Measurements from ENCODE around the gene TBC1D14. TPM values are rescaled to one million over a fixed set of nuclear protein-coding genes. Genes with fewer than 3 reads are reported as not detected.

The TBC1D14 gene
- total and polyA plus RNA-seq, 2 of the 4 experiments (the other 2 are of a cell fraction) = 31.7 to 40.7 TPM

GRCh38 chr4:6957148-6957520, 47.5 kb downstream of the TBC1D14 start (continued):
- TF ChIP-seq, protein P1, sequence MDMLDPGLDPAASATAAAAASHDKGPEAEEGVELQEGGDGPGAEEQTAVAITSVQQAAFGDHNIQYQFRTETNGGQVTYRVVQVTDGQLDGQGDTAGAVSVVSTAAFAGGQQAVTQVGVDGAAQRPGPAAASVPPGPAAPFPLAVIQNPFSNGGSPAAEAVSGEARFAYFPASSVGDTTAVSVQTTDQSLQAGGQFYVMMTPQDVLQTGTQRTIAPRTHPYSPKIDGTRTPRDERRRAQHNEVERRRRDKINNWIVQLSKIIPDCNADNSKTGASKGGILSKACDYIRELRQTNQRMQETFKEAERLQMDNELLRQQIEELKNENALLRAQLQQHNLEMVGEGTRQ (IDR thresholded peaks at IDR 0.05; ENCODE audit: low read depth, low read length) = no peak
- TF ChIP-seq MAZ (IDR thresholded peaks at IDR 0.05; ENCODE audit: borderline replicate concordance, low read depth, low read length) (no peak), RCOR1 (IDR thresholded peaks at IDR 0.05; ENCODE audit: insufficient replicate concordance, low read length) (no peak)

GRCh38 chr4:6957994-6958393, 48.4 kb downstream of the TBC1D14 start:
- DNase-seq = no peak

More at GRCh38 chr4:6957994-6958393, 48.4 kb downstream of the TBC1D14 start:
- no peak overlapping the region for H3K9ac ChIP-seq (ENCODE audit: low read depth, low read length)
- intact Hi-C loops (cut with micrococcal nuclease) (no loop called here), dilution Hi-C loops (cut with HindIII; ENCODE audit: low sequenced_read_pairs, unreplicated experiment) (no loop called here), in situ Hi-C loops (cut with MboI; ENCODE audit: low sequenced_read_pairs) (no loop called here)
- no peak overlapping the region for H2BK120ac ChIP-seq (ENCODE audit: low read depth, low read length)
- H2BK15ac ChIP-seq (ENCODE audit: low read depth, low read length) = peak overlapping the region; percentile 34; the same call in 1 of the 3 replicates
- no peak overlapping the region for H4K91ac ChIP-seq (ENCODE audit: insufficient read depth, low read depth, low read length)
- H2AK9ac ChIP-seq (replicated peaks; ENCODE audit: low read depth, low read length, poor library complexity) = no peak overlapping the region
- H3K4me2 ChIP-seq (ENCODE audit: low read depth, low read length) = no peak overlapping the region
- H3K4me3 ChIP-seq (ENCODE audit: insufficient read depth, low read depth, low read length) = no peak overlapping the region
- TF ChIP-seq FOS (IDR thresholded peaks at IDR 0.05; ENCODE audit: low read depth, low read length) = no peak
- no peak for TF ChIP-seq BHLHE40 (IDR thresholded peaks at IDR 0.05; ENCODE audit: low read depth, low read length)
- TF ChIP-seq POLR2A (IDR thresholded peaks at IDR 0.05; ENCODE audit: low read depth, low read length) = no peak
- no peak for TF ChIP-seq CEBPB (IDR thresholded peaks at IDR 0.05; ENCODE audit: low read depth, low read length)
- TF ChIP-seq MXI1 (IDR thresholded peaks at IDR 0.05; ENCODE audit: borderline replicate concordance, low read depth, low read length) = no peak
- no peak for TF ChIP-seq ELK1 (IDR thresholded peaks at IDR 0.05; ENCODE audit: borderline replicate concordance, low read depth, low read length)
- TF ChIP-seq MAZ (IDR thresholded peaks at IDR 0.05; ENCODE audit: borderline replicate concordance, low read depth, low read length) = no peak
- TF ChIP-seq CTCF (conservative IDR thresholded peaks at IDR 0.05; ENCODE audit: low read depth, low read length) = no peak
- POLR2A ChIA-PET (ENCODE audit: unreplicated experiment) = no interaction called here
- H2BK5ac ChIP-seq (ENCODE audit: low read depth, low read length, poor library complexity, severe bottlenecking) = no peak overlapping the region
- H2BK20ac ChIP-seq (ENCODE audit: low read depth, low read length) = no peak overlapping the region
- H3K79me1 ChIP-seq (ENCODE audit: low read depth in 1 of 2, low read length in 2 of 2) = peaks cover 11 to 52% of the 10 kb centered on the region in 2 experiments
- no TSS peak for BruUV-seq (replicated peaks)
- H3K56ac ChIP-seq (ENCODE audit: extremely low read depth, insufficient read depth, low read length) = no peak overlapping the region
- peaks cover 14% of the 10 kb centered on the region for H4K20me1 ChIP-seq (ENCODE audit: insufficient read depth, low read length)
- 100% methylated on average over 1 of the region's 5 CpGs; no CpG with 5 or more reads in 1 of the 2 experiments for WGBS, 2 experiments (ENCODE audit: extremely low coverage in 2 of 2, insufficient read length in 1 of 2)
- H3K23ac ChIP-seq (ENCODE audit: low read depth, low read length) = no peak overlapping the region
- no peak overlapping the region for H2AFZ ChIP-seq (replicated peaks; ENCODE audit: low read length, poor library complexity)
- H3K9me1 ChIP-seq (ENCODE audit: insufficient read depth, low read length) = peaks cover 20% of the 10 kb centered on the region
- no peaks in the 10 kb centered on the region for H3K36me3 ChIP-seq (ENCODE audit: control insufficient read depth, insufficient read depth, low read length)
- H4K5ac ChIP-seq (ENCODE audit: low read depth, low read length) = peak overlapping the region; percentile 25; the same call in 1 of the 2 replicates
- H3K14ac ChIP-seq (replicated peaks; ENCODE audit: low read depth, low read length) = no peak overlapping the region; the same call in 1 of the 2 replicates
- no peak overlapping the region for H3K27ac ChIP-seq (ENCODE audit: insufficient read depth, low read length)
- CTCF ChIA-PET = no interaction called here
- H4K8ac ChIP-seq (ENCODE audit: low read depth in 2 of 2, low read length in 2 of 2) = no peak overlapping the region
- peaks cover 17% of the 10 kb centered on the region for H3K4me1 ChIP-seq (ENCODE audit: control insufficient read depth, insufficient read depth, low read length)
- peak overlapping the region; percentile 73; the same call in 1 of the 2 replicates for H3K4ac ChIP-seq (ENCODE audit: low read depth, low read length)
- H3K18ac ChIP-seq (ENCODE audit: low read depth, low read length) = no peak overlapping the region
- no peaks in the 10 kb centered on the region for H3K9me3 ChIP-seq (ENCODE audit: control insufficient read depth, insufficient read depth, low read length)
- no peak for ATAC-seq (ENCODE audit: low read depth)
- H3K27me3 ChIP-seq (ENCODE audit: control insufficient read depth, insufficient read depth, low read length) = no peaks in the 10 kb centered on the region
- peak overlapping the region; percentile 70; the same call in 1 of the 2 replicates for H2AK5ac ChIP-seq (ENCODE audit: low read depth, low read length)
